Lung (tissue), 12 donors: ENCODE data around the gene PTPRA. TPM values are rescaled to one million over a fixed set of nuclear protein-coding genes. Genes with fewer than 3 reads are reported as not detected.

Source experiments
- ATAC-seq: fragments of 200-7000 bp; cut with Tn5 transposase; one replicate; pipeline ENCODE4 v1.9.1; 2020; ENCODE audit warnings: moderate number of reproducible peaks; ENCODE audit not compliant: insufficient read depth, low FRiP score
- DNase-seq, 3 donors: peaks; one replicate each; pipeline ENCODE4 v3.0.0-alpha.2; 2013 to 2017
- H3K27ac ChIP-seq, 2 donors: one replicate each; pipeline ENCODE4 v1.5.1; 2013; ENCODE audit warnings: mild to moderate bottlenecking in 2 of 2, moderate library complexity in 2 of 2, control low read depth in 1 of 2, inconsistent platforms in 1 of 2, low read depth in 1 of 2, low read length in 1 of 2
- H3K27me3 ChIP-seq, 3 donors: one replicate each; pipeline ENCODE4 v1.5.1; 2013; ENCODE audit warnings: low read length in 2 of 3; ENCODE audit not compliant: control insufficient read depth in 3 of 3, insufficient read depth in 3 of 3
- H3K36me3 ChIP-seq, 4 donors: one replicate each; pipeline ENCODE4 v1.5.1; 2013; ENCODE audit warnings: low read length in 4 of 4, mild to moderate bottlenecking in 1 of 4, moderate library complexity in 1 of 4; ENCODE audit not compliant: control insufficient read depth in 4 of 4, insufficient read depth in 4 of 4
- H3K4me1 ChIP-seq, 5 donors: one replicate each; pipeline ENCODE4 v1.5.1; 2013; ENCODE audit warnings: low read length in 5 of 5, mild to moderate bottlenecking in 2 of 5, moderate library complexity in 1 of 5; ENCODE audit not compliant: control insufficient read depth in 5 of 5, insufficient read depth in 5 of 5
- H3K4me3 ChIP-seq: one replicate; pipeline ENCODE4 v1.5.1; 2013; ENCODE audit warnings: mild to moderate bottlenecking, control low read depth, moderate library complexity
- H3K9ac ChIP-seq, 2 donors: one replicate each; pipeline ENCODE4 v1.5.1; 2013; ENCODE audit warnings: low read length in 2 of 2, control low read depth in 1 of 2; ENCODE audit not compliant: insufficient read depth in 1 of 2
- H3K9me3 ChIP-seq, 4 donors: one replicate each; pipeline ENCODE4 v1.5.1; 2013; ENCODE audit warnings: low read length in 3 of 4, mild to moderate bottlenecking in 1 of 4, moderate library complexity in 1 of 4; ENCODE audit not compliant: control insufficient read depth in 4 of 4, insufficient read depth in 3 of 4
- CTCF ChIP-seq: IDR thresholded peaks from 2 replicates; pipeline ENCODE4 v1.5.1; 2012; ENCODE audit warnings: mild to moderate bottlenecking; ENCODE audit errors: control extremely low read depth, extremely low read depth
- WGBS, 2 donors: extraction: QIAGEN DNeasy Blood & Tissue Kit; methylation state at CpG; one replicate each; pipeline ENCODE4 v1.1.7; 2013; 5-methylcytosine and 5-hydroxymethylcytosine counted together
- polyA plus RNA-seq, 2 donors: library from polyadenylated mRNA; stranded (reverse); fragments of 200-250 nt; gene quantifications; one replicate each; pipeline ENCODE4 v1.2.1, GENCODE V29; 2013
- total RNA-seq, 2 donors: library from RNA; depleted of rRNA in 1 of 2; stranded (reverse); fragments of >200 nt in 1 of 2; gene quantifications; one replicate each; pipeline ENCODE4 v1.2.1, GENCODE V29; 2014 to 2021
- donor health status: control.
- donor health status: control.
- donor health status: Bipolar disorder and iron deficiency.
- donor health status: healthy.
- donor health status: DM: yes; HTN: yes; CAD: no.

The PTPRA gene
- total and polyA plus RNA-seq, 4 donors = 17.8 to 92.1 (median 40.1) TPM

GRCh38 chr20:3045816-3046676 is 172.8 kb downstream of the PTPRA start, which contains the start of gene MRPS26:
Gene MRPS26, plus strand, starts transcription at chr20:3046052. Its CDS starts 17 bp downstream, at chr20:3046069.
- DNase-seq = peak; percentile 92 to 95 (median 92)
- Histone ChIP-seq H3K9me3 (no peaks in the 10 kb centered on the region), H3K4me1 (peaks cover 0 to 30% (median 13%) of the 10 kb centered on the region in 5 donors), H3K27me3 (no peaks in the 10 kb centered on the region), H3K9ac (peak within 1 kb of the TSS; percentile 31 to 51), H3K4me3 (peak within 1 kb of the TSS; percentile 64), H3K27ac (peak within 1 kb of the TSS; percentile 95 to 98), H3K36me3 (peaks cover 10 to 24% (median 20%) of the 10 kb centered on the region in 4 donors)
- peak; percentile 94 for ATAC-seq
- TF ChIP-seq CTCF = no peak
- 0% methylated on average over 95 to 104 of the region's 104 CpGs for WGBS, 2 donors

- H3K9me3 ChIP-seq = no peaks in the 10 kb centered on the region
- H3K9ac ChIP-seq = peak overlapping the region; percentile 31 to 51
- peak overlapping the region; percentile 95 to 98 for H3K27ac ChIP-seq
- ATAC-seq (no peak), DNase-seq (peak; percentile 7 to 56 (median 33))
- no peaks in the 10 kb centered on the region for H3K27me3 ChIP-seq
- no peak for TF ChIP-seq CTCF
- H3K36me3 ChIP-seq = peaks cover 10 to 24% (median 20%) of the 10 kb centered on the region in 4 donors
- peak overlapping the region; percentile 64 for H3K4me3 ChIP-seq
- H3K4me1 ChIP-seq = peaks cover 0 to 25% (median 11%) of the 10 kb centered on the region in 5 donors
- WGBS, 2 donors = 43 to 46% methylated on average over 39 of the region's 39 CpGs
Observed at GRCh38 chr20:3046677-3047462, 173.6 kb downstream of the PTPRA start.

- H3K4me1 ChIP-seq = peaks cover 0 to 16% (median 3%) of the 10 kb centered on the region in 5 donors
- no peaks in the 10 kb centered on the region for H3K27me3 ChIP-seq
- DNase-seq = no peak
- no peaks in the 10 kb centered on the region for H3K9me3 ChIP-seq
- no peak for ATAC-seq
- H3K9ac ChIP-seq = no peak overlapping the region
- no peak overlapping the region for H3K4me3 ChIP-seq
- peaks cover 10 to 24% (median 20%) of the 10 kb centered on the region in 4 donors for H3K36me3 ChIP-seq
- 85% methylated on average over 14 of the region's 14 CpGs for WGBS, 2 donors
- H3K27ac ChIP-seq = no peak overlapping the region
- TF ChIP-seq CTCF = no peak
Observed at GRCh38 chr20:3047486-3048419, 174.5 kb downstream of the PTPRA start.
